ENCODE data around the gene CCDC197. TPM values are rescaled to one million over a fixed set of nuclear protein-coding genes. Genes with fewer than 3 reads are reported as not detected.
A peak's percentile ranks its signal among the peaks of the same experiment; 100 is the strongest.

Gene CCDC197
- total RNA-seq, 1 donor from 2014 or later = not detected

GRCh38 chr14:93976477-93977057 is 20.5 kb upstream of the CCDC197 start, which contains the start of gene ASB2:
ASB2 (minus strand) TSS chr14:93976570; CDS start chr14:93964539, 12,031 bp downstream.
- Mint-ChIP-seq H3K4me3 (ENCODE audit: unreplicated experiment) (peak within 1 kb of the TSS; percentile 17), H3K36me3 (ENCODE audit: low read depth) (peaks cover 2% of the 10 kb centered on the region), H3K27ac (ENCODE audit: unreplicated experiment) (no peak within 1 kb of the TSS), H3K4me1 (ENCODE audit: low read depth) (peaks cover 24% of the 10 kb centered on the region), H3K27me3 (ENCODE audit: low read depth) (peaks cover 32% of the 10 kb centered on the region), H3K9me3 (ENCODE audit: low read depth) (no peaks in the 10 kb centered on the region)
- DNase-seq (ENCODE audit: low spot score) = no peak
- TF ChIP-seq CTCF (IDR thresholded peaks at IDR 0.05) = no peak

GRCh38 chr14:93977171-93977570 is 19.9 kb upstream of the CCDC197 start:
- Mint-ChIP-seq H3K4me3 (ENCODE audit: unreplicated experiment) (no peak overlapping the region), H3K36me3 (ENCODE audit: low read depth) (peaks cover 2% of the 10 kb centered on the region), H3K4me1 (ENCODE audit: low read depth) (peaks cover 26% of the 10 kb centered on the region), H3K27me3 (ENCODE audit: low read depth) (peaks cover 28% of the 10 kb centered on the region), H3K9me3 (ENCODE audit: low read depth) (no peaks in the 10 kb centered on the region), H3K27ac (ENCODE audit: unreplicated experiment) (no peak overlapping the region)
- no peak for TF ChIP-seq CTCF (IDR thresholded peaks at IDR 0.05)
- no peak for DNase-seq (ENCODE audit: low spot score)

GRCh38 chr14:93977790-93978581 is 19.1 kb upstream of the CCDC197 start:
- Mint-ChIP-seq H3K4me3 (ENCODE audit: unreplicated experiment) (no peak overlapping the region), H3K4me1 (ENCODE audit: low read depth) (peaks cover 26% of the 10 kb centered on the region), H3K9me3 (ENCODE audit: low read depth) (no peaks in the 10 kb centered on the region), H3K27me3 (ENCODE audit: low read depth) (peaks cover 26% of the 10 kb centered on the region), H3K27ac (ENCODE audit: unreplicated experiment) (no peak overlapping the region), H3K36me3 (ENCODE audit: low read depth) (peaks cover 2% of the 10 kb centered on the region)
- no peak for TF ChIP-seq CTCF (IDR thresholded peaks at IDR 0.05)
- no peak for DNase-seq (ENCODE audit: low spot score)

GRCh38 chr14:93978735-93979134 is 18.4 kb upstream of the CCDC197 start:
- Mint-ChIP-seq H3K27ac (ENCODE audit: unreplicated experiment) (no peak overlapping the region), H3K9me3 (ENCODE audit: low read depth) (no peaks in the 10 kb centered on the region), H3K36me3 (ENCODE audit: low read depth) (peaks cover 2% of the 10 kb centered on the region), H3K4me3 (ENCODE audit: unreplicated experiment) (no peak overlapping the region), H3K27me3 (ENCODE audit: low read depth) (peaks cover 27% of the 10 kb centered on the region), H3K4me1 (ENCODE audit: low read depth) (peaks cover 26% of the 10 kb centered on the region)
- DNase-seq (ENCODE audit: low spot score) = no peak
- TF ChIP-seq CTCF (IDR thresholded peaks at IDR 0.05) = no peak

GRCh38 chr14:93980456-93981201 is 16.5 kb upstream of the CCDC197 start:
- TF ChIP-seq CTCF (IDR thresholded peaks at IDR 0.05) = no peak
- Mint-ChIP-seq H3K27me3 (ENCODE audit: low read depth) (peaks cover 19% of the 10 kb centered on the region), H3K9me3 (ENCODE audit: low read depth) (no peaks in the 10 kb centered on the region), H3K36me3 (ENCODE audit: low read depth) (peaks cover 2% of the 10 kb centered on the region), H3K4me1 (ENCODE audit: low read depth) (peaks cover 41% of the 10 kb centered on the region), H3K4me3 (ENCODE audit: unreplicated experiment) (no peak overlapping the region), H3K27ac (ENCODE audit: unreplicated experiment) (peak overlapping the region; percentile 74)
- DNase-seq (ENCODE audit: low spot score) = peak; percentile 53
